Measurements from ENCODE around the gene LYPD6B. TPM values are rescaled to one million over a fixed set of nuclear protein-coding genes. Genes with fewer than 3 reads are reported as not detected.

LYPD6B gene
- total RNA-seq, 1 donor from 2014 or later, result 10.1 TPM

DNA sequence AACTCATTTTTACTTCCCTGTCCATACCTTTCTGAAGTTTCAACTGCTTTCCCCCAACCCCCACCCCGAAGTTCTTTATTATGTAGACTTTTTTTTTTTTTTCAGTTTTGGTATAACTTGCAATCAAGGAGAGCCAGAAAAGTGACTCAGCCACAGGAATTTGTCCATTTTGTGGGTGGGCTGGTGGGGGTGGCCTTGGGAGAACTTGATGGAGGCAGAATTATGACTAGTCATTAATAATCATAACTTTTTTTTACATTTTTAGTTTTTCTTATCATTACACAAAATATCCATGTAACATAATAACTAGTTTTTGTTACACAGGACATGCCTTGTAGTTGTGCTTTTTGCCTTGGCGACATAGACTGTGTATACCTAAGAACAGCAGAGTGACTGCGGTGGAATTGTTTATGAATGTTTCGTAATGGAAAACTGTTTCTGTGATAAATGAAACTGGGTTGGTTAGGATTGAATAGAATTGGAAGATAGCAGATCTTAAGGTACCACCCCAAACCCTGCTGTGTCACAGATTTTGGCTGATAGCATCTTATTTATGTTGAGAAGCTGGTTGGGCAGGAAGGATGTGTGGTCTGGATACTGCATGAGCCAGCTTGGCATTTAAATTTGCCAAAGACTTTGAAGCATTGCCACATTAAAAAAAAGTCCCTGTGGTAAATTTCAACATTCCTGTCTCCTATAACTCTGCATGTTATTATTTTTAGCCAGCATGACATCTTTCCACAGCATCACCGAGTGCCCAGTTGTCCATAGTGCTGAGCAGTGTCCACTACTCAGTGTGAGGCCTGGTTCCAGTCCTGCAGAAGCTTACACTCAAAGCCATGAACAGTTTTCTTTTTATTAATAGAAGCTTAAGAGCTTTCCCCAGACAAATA is 30.7 kb downstream of the LYPD6B start:
- Histone ChIP-seq H3K4me1 (peaks cover 11% of the 10 kb centered on the region), H3K27me3 (no peaks in the 10 kb centered on the region), H3K4me3 (no peak overlapping the region), H3K36me3 (no peaks in the 10 kb centered on the region), H3K9me3 (no peaks in the 10 kb centered on the region), H3K27ac (no peak overlapping the region)
- intact Hi-C loops (cut with DNase I), result no loop called here
- no peak for DNase-seq (ENCODE audit: extremely low spot score in 2 of 2)
- TF ChIP-seq POLR2AphosphoS5 (IDR thresholded peaks at IDR 0.05; ENCODE audit: insufficient read depth in 1 of 2, low read depth in 1 of 2), result peak in 1 of 2 donors; percentile 22
- TF ChIP-seq, protein P1, sequence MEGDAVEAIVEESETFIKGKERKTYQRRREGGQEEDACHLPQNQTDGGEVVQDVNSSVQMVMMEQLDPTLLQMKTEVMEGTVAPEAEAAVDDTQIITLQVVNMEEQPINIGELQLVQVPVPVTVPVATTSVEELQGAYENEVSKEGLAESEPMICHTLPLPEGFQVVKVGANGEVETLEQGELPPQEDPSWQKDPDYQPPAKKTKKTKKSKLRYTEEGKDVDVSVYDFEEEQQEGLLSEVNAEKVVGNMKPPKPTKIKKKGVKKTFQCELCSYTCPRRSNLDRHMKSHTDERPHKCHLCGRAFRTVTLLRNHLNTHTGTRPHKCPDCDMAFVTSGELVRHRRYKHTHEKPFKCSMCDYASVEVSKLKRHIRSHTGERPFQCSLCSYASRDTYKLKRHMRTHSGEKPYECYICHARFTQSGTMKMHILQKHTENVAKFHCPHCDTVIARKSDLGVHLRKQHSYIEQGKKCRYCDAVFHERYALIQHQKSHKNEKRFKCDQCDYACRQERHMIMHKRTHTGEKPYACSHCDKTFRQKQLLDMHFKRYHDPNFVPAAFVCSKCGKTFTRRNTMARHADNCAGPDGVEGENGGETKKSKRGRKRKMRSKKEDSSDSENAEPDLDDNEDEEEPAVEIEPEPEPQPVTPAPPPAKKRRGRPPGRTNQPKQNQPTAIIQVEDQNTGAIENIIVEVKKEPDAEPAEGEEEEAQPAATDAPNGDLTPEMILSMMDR (IDR thresholded peaks at IDR 0.05), result no peak

DNA sequence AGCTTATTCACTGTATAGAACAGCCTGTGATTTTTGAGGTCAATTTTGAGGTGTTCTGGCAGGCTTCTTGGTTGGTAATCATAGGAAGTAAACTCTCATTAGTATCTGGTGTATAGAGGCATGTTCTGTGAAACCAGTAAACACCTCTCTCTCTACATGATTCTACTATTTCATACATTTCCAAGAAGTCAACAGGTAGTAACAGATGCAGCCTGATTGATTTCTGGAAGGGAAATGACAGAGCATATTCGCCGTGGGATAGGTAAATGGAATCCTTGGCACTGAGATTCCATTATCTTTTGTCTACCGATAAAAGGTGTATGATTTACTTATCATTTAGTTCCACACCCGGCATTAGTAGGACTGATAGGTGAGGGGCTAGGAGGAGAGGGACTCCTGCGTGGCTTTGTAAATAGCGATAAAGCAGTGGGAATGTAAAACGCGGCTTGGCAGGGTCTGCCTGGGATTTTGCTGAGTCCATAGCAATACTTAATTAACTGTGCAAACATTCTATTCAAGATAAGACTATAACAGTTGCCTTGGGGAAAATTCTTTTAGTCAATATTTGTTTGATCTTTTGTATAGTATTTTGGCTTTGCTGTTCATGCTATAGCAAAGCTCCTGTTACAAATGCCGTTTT is 32.3 kb downstream of the LYPD6B start:
- intact Hi-C loops (cut with DNase I), result no loop called here
- H3K4me1 ChIP-seq, result peaks cover 3% of the 10 kb centered on the region

DNA sequence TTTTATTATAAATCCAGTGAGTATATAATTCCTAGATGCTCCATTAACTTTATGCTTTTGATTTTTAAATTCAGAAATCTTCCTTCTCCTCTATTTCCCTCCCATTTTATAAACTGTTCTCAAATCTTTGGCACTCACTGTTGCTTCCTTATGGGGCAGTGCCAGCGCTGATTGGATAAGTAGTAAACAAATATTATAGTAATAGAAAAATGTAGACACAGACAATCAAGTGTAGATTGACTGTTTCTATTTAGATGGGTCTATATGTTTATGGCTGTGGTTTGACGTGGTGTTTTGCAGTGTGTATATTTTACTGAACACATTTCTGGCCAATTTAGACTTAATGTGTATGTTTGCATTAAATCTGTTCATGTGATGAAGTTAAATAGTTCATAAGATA is 36.6 kb downstream of the LYPD6B start:
- TF ChIP-seq POLR2A (IDR thresholded peaks at IDR 0.05) (no peak), POLR2AphosphoS5 (IDR thresholded peaks at IDR 0.05; ENCODE audit: insufficient read depth in 1 of 2, low read depth in 1 of 2) (no peak)
- TF ChIP-seq, protein P1 (IDR thresholded peaks at IDR 0.05), result no peak
- Histone ChIP-seq H3K36me3 (no peaks in the 10 kb centered on the region), H3K9me3 (no peaks in the 10 kb centered on the region), H3K4me1 (peaks cover 4% of the 10 kb centered on the region), H3K27ac (no peak overlapping the region), H3K27me3 (no peaks in the 10 kb centered on the region), H3K4me3 (no peak overlapping the region)
- intact Hi-C loops (cut with DNase I), result no loop called here
- no peak for DNase-seq (ENCODE audit: extremely low spot score in 2 of 2)

More for the DNA sequence above, 32.3 kb downstream of the LYPD6B start:
- H3K27me3 ChIP-seq, result no peaks in the 10 kb centered on the region
- H3K27ac ChIP-seq, result no peak overlapping the region
- no peak for TF ChIP-seq POLR2AphosphoS5 (IDR thresholded peaks at IDR 0.05; ENCODE audit: insufficient read depth in 1 of 2, low read depth in 1 of 2)
- TF ChIP-seq POLR2A (IDR thresholded peaks at IDR 0.05), result no peak
- TF ChIP-seq, protein P1 (IDR thresholded peaks at IDR 0.05), result no peak
- no peaks in the 10 kb centered on the region for H3K36me3 ChIP-seq
- H3K4me3 ChIP-seq, result no peak overlapping the region
- no peaks in the 10 kb centered on the region for H3K9me3 ChIP-seq
- no peak for DNase-seq (ENCODE audit: extremely low spot score in 2 of 2)

DNA sequence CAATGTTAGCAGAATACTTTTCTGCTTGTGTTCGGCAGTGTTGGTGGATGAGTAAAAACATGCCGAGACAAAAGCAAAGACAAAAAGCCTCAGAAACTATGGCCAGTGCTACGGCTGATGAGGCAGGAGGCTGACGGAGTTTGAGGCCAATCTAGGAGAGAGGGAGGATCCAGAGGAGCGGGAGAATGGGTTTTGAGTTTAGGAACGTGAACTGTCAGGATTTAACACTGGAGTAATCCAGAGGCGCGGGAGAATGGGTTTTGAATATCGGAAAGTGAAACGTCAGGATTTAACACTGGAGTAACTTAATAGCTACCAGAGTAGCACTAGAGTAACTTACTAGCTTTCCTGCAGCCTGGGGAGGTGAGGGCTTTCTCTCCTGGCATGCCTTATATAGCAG is 37.4 kb downstream of the LYPD6B start:
- Histone ChIP-seq H3K4me1 (peaks cover 4% of the 10 kb centered on the region), H3K27me3 (no peaks in the 10 kb centered on the region), H3K4me3 (no peak overlapping the region), H3K36me3 (no peaks in the 10 kb centered on the region), H3K9me3 (no peaks in the 10 kb centered on the region), H3K27ac (no peak overlapping the region)
- DNase-seq (ENCODE audit: extremely low spot score in 2 of 2), result no peak
- intact Hi-C loops (cut with DNase I), result no loop called here
- TF ChIP-seq POLR2A (IDR thresholded peaks at IDR 0.05), result no peak
- TF ChIP-seq, protein P1 (IDR thresholded peaks at IDR 0.05), result no peak
- no peak for TF ChIP-seq POLR2AphosphoS5 (IDR thresholded peaks at IDR 0.05; ENCODE audit: insufficient read depth in 1 of 2, low read depth in 1 of 2)

All from vagina (tissue), 2 donors.